ENCODE results near the gene RPL10L.

RPL10L gene

GRCh38 chr14:46651526-46652144, at the start of gene RPL10L:
Gene RPL10L, minus strand, starts transcription at chr14:46651781. Its CDS starts 45 bp downstream, at chr14:46651736.
- no peak for DNase-seq

GRCh38 chr14:46691819-46692218, 40.2 kb upstream of the RPL10L start:
- no peak for DNase-seq

GRCh38 chr14:46686652-46687051, 35.1 kb upstream of the RPL10L start:
- no peak for DNase-seq

GRCh38 chr14:46672128-46672527, 20.5 kb upstream of the RPL10L start:
- DNase-seq, result no peak

GRCh38 chr14:46663382-46663781, 11.8 kb upstream of the RPL10L start:
- no peak for DNase-seq

- no peak for DNase-seq
Measured at GRCh38 chr14:46661728-46662127, 10.1 kb upstream of the RPL10L start.

- DNase-seq, result no peak
Measured at GRCh38 chr14:46653031-46653755, 1.6 kb upstream of the RPL10L start.

GRCh38 chr14:46646796-46647195, 4.8 kb downstream of the RPL10L start:
- no peak for DNase-seq

- DNase-seq, result no peak
Measured at GRCh38 chr14:46626876-46627275, 24.7 kb downstream of the RPL10L start.

Data from CD4-positive, alpha-beta T cell treated with Interleukin-15 for 1 hour (primary cell).